Endothelial cell of hepatic sinusoid (primary cell): ENCODE measurements around the gene ROR1.

ENCODE experiments used
- in situ Hi-C: cut with HindIII; loops from 2 replicates; pipeline ENCODE4 v1.10.0; 2017; ENCODE audit warnings: low sequenced_read_pairs

ROR1 gene

DNA sequence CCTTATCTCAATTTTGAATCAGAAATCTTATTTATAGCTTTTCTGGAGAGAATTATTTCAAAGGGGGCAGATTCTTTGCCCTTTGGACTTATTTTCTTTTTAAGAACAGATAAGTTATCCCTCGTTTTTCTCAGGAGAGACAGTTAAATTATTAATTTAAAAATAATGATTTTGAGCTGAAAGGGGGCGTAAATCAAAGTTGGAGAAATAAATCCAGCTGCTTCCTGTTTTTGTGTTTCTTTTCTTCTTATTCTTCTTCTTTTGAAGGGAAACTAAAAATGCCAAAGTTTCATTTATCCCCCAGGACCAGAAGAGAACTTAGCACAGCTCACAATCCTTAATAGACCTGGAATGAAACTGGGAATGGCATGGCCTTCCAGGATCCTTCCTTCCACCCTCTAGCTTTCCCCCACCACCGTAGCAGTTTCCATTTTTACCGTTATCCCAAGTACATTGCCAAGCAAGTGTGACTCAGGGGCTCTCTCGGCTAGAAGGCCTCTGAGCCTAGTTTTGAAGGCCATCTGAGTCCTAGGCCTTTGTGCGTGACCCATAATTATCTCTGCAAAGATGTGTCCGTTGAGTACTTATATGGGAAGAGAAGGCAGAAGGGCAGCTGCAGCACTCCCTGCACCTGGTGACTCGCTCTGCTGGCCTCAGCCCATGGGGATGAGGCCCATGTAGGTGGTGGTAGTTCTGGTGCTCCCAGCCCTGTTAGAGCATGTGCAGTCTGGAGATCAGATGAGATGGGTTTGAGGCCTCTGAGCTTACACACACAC, 181.7 kb downstream of the ROR1 start:
- in situ Hi-C loops: no loop called here

DNA sequence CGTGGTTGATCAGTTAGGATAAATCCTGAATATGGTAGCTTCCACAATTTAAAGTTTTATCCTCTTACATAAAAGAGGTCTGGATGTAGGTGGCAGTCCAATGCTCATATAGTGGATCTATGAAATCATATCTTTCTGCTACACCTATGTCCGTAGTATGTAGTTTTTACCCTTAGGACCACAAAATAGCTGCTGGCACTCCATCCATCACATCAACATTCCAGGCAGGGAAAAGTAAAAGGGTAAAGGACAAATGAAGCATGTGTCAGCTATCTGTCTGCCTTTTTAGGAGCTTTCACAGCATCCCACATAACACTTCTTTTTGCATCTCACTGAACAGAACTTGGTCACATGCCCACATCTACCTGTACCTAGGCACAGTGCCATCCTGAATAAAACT, 184.7 kb downstream of the ROR1 start:
- in situ Hi-C loops: no loop called here

DNA sequence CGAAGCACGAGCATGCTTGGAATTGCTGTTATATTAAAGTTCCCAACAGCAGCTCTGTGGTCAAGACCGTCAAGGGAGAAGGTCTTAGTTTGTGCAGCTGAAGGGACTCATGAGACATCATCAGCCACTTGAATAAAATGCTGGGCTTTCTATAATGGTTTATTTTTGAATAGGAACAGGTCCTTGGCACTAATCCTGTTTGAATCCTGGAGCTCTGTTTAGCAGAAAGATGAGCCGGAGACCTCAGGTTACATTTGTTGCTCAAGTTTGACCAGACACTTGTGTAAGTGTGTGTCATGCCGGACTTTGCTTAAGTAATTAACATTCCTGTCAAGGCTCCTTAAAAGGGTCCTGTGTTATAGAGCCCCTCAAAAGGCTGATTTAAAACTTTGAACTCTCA, 186.5 kb downstream of the ROR1 start:
- in situ Hi-C loops: no loop called here

DNA sequence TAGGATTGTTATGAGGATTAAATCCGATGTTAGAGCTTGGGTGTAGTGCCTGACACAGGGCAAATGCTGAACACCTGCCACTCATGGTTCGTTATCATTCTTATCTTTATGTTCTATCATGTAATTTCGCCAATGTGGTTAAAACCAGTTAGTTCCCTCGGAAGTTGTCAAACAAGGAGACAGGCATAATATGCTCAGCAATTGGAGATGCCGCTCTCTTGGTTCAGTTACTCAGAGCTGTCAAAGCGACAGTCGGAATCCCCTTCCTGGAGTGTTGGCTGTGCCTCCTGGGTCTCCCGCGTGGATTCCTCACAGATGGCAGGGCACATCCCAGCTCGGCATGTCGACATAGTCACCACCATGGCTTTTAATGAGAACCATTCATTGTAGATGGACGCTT, 192.2 kb downstream of the ROR1 start:
- in situ Hi-C loops: no loop called here

DNA sequence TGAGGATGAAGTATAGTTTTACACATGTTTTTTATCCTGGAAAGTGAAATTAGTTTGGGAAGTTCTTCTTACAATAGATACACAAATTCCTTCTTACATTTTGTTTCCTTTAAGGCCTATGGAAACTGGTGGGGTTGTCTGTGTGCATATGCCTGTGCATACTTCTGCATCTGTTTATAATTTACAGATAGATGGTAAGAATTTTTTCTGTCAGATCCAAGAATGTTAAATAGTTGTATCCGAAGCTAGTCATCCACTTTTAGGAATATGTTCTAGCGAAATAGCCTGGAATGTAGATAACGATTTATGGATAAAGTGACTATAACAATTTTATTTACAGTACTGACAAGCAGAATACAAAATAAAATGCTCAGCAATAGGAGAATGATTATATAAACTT, 194.1 kb downstream of the ROR1 start:
- in situ Hi-C loops: no loop called here

DNA sequence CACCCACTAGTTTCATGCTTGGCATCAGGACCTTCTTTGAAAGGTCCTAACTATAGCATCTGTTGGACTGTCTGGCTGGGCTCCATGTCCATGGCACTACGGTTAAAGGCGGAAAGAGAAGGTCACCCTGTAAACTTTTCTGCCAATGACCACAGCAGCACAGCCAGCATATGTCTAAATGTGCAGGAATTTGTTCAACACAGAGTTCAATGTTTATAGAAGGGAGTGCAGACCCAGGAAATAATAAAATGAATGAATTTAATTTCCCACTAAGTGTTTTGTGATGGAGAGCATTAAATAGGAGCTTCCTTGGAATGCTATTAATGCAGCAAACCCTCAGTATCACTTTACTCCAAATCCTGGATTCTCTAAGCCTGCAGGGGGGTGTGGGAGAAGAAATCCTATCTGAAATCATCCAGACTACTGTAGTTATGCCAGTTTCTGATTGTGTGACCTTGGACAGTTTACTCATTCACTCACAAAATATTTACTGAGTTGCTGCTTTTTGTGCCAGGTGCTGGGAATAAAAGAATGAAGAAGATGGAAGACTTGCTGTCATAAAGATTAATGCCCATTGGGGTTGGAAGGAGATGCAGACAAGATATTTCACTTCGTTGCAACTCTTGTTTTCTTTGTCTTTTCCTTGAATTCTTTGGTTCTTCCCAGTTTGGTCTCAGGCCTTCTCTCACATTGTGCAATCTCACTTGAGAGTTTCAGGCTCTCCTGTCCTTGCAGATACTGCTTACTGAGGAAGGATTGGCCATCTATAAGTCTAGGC, 195.0 kb downstream of the ROR1 start:
- in situ Hi-C loops: no loop called here

DNA sequence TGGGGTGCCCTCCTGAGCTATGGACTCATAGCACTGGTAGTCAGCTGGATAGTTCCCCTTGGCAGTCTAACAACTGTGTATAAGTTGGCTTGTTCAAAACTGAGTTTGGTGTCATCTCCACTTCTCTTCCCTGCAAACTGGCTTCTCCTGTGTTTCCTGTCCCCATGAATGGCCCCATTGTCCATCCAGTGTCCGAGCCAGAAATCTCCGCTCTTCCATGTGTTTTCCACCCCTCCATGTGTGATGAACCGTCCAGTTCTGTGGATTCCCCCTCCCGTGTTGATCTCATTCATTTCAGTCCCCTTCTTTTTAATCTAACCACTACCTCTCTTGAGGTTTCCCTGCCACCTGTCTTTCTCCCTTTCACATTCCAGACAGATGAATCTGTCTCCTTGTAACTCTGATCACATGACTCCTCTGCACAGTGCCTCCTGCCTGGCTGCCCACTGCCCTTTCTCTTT, 195.7 kb downstream of the ROR1 start:
- in situ Hi-C loops: no loop called here

DNA sequence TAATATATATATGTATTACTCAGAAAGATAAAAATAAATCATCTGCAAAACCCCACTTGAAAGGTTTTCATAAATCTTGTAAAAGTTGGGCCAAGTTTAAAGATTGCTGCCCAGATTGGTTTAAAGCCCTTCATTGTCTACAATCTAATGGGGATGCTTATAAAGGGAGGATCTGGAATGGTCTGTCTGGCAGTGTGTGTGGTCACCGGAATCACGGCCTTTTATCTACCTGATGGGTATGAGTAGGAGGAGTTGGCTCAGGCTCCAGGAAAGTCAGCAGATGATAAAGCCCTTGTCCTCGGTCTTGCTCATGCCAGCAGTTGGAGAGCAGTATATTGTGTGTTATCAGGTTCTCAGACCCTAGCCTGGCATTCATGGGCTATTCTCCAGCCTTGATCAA, 197.7 kb downstream of the ROR1 start:
- in situ Hi-C loops: no loop called here

DNA sequence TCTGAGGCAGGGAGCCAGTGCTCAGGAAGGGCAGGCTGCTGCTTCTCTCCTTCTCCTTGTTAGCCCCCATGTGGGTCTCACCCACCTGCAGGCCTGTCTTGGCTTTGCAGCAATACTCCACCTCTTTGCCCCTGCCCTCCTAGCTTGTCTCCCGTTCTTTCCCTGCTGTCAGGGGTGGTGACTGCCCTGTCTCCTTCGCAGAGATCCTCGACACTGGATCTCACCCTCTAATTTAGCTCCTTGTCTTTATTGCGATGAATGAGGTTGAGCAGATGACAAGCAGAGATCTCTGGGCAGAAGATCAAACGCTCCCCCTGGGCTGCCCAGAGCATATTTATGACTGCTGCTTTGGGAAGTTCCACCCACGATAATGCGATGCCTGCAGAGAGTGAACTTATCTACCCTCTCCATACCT, 199.2 kb downstream of the ROR1 start:
- in situ Hi-C loops: no loop called here

DNA sequence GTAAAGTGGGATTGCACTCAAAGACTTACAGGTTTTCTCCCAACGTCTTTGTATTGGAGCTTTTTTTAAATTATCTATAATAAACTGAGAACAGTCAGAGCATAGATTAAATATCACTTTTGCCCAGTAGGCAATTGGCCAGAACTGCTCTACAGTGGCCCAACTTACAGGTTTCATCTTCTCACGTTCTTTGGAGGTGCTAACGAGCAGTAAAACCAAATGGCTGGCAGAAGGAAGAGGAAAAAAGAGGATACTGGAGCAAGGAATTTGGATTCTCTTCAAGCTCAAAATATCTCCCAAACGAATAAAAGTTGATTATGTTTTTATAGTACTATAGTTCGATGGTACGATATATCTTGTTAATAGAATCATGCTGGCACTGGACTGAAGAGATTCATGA, 201.1 kb downstream of the ROR1 start:
- in situ Hi-C loops: no loop called here

DNA sequence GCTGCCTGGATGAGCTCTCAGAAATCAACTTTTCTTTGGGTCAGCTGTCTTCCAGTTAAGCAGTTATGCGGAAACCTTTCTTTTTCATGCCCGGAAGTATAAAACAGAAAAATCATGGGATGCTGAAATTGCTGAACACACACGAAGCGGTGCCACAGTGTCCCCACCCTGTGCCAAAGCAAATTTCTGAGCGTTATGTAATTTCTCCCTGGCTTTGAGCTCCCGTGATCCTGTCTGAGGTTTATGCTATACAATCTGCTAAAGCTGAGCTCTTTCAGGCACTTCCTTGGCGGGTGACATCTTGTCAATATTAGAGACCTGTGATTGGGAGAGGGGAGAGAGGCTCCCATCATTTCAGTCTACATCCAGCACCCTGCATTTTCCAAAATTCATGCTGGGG, 201.7 kb downstream of the ROR1 start:
- in situ Hi-C loops: no loop called here

DNA sequence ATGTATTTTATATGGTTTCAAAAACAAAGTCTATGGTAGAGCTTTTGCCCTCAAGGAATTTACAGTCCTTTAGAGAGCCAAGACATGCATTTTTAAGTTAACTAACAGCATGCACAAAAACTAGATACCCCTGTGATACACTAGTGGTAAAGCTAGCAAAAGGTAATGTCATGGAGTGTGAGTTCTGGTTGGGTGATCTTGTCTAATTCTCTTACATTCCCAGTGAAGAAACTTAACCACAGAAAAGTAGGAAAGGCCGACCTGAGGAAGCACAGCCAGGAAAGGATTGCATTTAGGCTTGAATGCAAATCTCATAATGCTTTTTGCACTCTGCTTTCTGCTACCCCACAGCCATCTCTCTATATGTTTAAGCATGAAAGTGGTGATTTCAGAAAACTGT, 202.2 kb downstream of the ROR1 start:
- in situ Hi-C loops: no loop called here

DNA sequence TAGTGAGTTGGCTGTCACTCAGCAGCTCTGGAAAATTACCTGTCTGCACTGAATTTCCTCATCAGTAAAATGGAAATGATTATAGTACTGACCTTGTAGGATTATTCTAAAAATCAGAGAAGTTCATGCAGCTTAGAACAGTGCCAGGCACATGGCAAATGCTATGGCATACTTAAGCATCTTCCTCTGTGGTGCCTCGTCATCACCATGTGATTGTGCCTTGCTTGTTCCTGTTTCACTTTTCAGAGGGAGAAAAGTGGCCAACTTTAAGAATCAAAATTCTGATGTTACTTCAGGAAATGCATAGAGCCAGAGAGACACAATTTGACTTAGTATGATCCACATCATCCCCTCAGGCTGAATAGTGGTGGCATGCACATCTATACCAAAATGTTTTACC, 203.6 kb downstream of the ROR1 start:
- in situ Hi-C loops: no loop called here

DNA sequence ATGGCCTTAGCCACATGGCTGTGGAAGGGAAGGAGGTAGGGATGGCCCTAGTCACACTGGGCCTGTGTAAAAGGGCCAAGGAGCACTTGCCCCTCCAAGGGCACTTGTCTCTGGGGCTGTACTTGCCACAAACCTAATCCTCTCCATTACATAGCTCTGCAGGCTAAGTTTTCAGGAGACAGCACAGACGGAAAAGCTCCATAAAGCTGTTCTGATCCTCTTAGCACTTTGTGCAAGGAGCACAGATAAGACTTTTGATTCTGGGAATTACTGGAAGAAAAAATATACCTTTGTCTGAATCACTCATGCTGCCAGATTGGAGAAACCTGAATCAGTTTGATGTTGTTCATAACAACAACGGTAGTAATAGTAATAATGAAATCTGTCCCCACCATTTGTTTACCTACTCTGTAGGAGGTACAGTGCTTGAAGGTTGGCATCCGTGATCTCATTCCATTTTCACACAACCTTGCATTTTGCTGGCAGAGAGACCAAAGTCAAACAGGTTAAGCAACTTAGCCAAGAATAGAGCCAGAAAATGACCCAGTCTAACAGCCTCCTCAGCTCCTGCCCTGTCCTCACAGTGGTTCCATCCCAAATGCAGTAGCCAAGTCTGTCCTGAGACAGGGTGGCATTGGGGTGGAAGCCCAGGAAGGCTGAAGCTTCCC, 207.1 kb downstream of the ROR1 start:
- in situ Hi-C loops: no loop called here

DNA sequence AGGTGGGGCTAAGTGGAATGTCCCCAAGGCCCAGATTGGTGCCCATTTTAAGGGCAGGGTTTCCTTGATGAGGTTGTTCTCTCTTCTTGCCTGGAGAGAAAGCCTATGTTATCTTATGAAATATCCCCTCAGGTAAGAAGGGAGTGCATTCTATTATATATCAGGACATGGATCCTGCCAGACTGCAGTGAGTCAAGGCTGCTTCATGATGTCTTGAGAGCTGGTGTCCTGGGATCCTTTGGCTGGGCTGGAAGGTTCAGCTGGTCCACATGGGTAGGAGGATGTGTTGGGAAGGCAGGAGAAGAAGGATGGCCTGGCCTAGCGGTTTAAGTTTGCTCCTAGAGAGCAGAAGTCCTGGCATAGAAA, 207.6 kb downstream of the ROR1 start:
- in situ Hi-C loops: no loop called here

DNA sequence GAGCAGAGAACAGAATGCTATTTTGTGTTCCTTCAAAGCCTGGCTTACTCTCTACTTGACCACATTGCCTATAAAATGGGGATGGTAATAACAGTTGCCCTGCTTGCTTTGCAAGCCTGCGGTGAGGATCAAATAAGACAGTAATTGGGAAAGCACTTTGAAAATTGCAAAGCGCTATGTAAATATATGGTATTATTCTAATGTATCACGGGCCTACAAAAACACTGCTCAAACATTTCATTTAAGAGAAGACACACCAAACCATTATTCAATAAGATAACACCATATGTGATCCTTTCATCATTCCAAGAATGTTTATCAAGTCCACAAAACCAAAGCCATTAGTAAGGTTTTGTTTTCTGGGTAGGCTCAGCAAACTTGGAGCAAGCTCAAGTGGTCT, 208.4 kb downstream of the ROR1 start:
- in situ Hi-C loops: no loop called here

DNA sequence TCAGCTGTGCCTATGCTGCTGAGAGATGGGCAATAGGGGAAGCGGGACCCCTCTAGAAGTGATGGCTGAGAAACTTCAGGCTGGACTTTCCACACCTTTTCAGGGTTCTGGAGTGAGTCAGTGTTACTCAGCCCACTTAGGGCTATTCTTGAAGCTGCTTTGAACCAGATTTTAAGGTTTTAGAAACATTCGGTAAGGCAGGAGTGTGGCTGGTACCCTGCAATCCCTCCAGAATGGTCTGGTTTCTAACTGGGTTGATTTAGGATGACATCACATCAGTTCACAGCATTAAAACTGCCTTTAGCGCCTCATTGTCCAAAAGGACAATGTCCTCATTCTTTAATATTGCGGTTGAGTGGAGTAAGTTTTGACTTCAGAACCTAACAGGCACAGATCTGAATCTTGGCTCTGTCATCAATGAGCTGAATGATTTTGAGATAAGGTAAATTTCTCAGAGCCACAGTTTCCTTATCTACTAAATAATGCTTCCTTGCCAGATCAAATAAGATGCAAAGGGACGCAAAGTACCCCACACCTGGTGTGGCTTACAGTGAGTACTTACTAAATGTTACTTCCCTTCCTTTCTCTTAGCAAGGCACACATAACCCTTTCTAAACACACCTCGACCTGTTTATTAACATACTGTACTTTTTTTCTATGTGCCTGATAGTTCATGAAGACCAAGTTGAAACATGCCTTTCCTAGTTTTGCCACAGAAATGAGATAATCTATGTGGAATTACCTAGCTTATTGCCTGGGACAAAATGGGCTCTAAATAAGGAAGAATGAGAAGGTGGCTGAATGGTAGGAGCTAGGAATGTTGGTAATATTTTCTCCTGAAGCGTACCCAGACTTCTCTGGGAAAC, 209.8 kb downstream of the ROR1 start:
- in situ Hi-C loops: no loop called here

DNA sequence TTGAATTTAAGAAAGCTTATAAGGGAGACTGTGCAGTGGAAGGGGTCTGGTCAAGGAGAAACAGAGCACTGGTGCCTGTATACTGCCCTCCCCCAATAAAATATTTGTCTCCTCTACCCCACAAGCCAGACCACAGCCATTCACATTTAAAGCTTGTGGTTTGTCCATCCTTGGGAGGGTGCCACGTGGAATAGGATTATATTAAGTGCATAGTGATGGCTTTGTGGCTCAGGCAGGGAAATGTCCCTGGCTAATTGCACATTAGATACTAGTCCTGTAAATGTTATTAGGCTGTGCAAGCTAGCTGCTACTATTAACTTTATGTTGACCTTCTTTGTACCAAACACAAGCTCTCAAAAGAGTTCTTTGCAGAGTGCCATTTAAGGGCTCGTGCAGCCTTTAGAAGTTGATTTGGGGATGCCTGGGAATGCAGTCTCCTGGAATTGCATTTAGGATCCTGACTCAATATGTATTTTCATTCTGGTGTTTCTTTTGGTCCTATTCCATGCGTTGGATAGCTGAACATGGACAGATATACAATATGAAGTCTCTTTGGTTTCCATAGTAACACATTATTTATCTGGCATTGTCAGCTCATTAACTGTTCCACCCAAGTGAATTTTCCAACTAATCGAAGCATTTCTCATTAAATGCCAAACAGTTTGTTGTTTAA, 210.6 kb downstream of the ROR1 start:
- in situ Hi-C loops: no loop called here

DNA sequence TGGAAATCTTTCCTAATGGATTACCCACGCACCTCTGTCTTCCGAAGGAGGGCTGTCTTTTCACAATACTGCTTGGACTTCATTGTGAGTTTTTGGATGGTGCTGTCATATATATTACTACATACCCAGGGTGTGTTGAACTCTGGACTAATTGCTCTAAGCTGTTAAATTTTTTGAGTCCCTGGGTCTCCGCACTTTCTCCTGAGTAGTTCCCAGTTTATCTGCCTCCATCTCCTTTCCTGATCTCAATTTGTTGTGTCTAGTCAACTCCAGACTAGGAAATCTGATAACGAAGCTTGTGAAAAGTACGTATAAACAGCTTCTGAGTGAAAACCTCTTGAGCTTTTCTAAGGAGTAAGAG, 211.1 kb downstream of the ROR1 start:
- in situ Hi-C loops: no loop called here

DNA sequence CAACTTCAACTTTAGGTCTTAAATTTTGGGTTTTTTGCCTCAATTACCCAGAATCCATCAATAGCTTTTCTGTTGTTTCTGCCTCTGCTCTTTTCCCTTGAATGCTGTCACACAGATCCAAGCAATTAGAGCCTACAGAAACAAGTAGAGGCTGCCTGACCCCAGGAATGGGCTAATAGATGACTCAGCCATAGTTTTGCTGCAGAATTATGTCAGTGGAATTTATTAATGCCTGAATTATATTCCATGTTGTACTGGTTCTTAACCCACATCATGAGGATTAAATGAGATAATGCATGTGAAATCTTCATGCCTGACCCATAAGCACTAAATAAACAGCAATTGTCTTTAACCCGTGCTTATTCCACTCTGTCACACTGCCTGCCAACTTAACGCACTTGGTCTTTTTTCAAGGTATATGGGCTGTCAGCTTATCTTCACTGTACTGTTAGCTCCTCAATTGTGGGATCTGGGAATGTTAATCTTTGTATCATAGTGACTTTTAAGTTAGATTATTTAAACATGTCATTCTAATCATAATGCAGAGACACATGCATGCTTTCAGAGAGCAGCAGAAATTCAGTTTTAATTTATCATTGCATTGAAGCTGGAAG, 213.3 kb downstream of the ROR1 start:
- in situ Hi-C loops: no loop called here
